Epithelial cell of proximal tubule (primary cell): ENCODE data around the gene PRMT2. TPM values are rescaled to one million over a fixed set of nuclear protein-coding genes. Genes with fewer than 3 reads are reported as not detected.

ENCODE experiments used
- DNase-seq: peaks from one replicate; pipeline ENCODE4 v3.0.0-alpha.2; 2011; ENCODE audit warnings: low read depth
- H3K4me3 ChIP-seq: 2 replicates; pipeline ENCODE4 v1.5.1; 2011; ENCODE audit warnings: low read depth, mild to moderate bottlenecking, low read length
- total RNA-seq: library from RNA; depleted of rRNA; stranded (reverse); fragments of >200 nt; gene quantifications from 2 replicates; pipeline ENCODE4 v1.2.3, GENCODE V29; 2015
- TF ChIP-seq, protein P1 (sequence below): conservative IDR thresholded peaks from 2 replicates; pipeline ENCODE4 v1.5.1; 2012; ENCODE audit warnings: low read depth, mild to moderate bottlenecking, low read length

PRMT2 gene
- total RNA-seq, 1 donor from 2014 or later = 98.8 TPM

DNA sequence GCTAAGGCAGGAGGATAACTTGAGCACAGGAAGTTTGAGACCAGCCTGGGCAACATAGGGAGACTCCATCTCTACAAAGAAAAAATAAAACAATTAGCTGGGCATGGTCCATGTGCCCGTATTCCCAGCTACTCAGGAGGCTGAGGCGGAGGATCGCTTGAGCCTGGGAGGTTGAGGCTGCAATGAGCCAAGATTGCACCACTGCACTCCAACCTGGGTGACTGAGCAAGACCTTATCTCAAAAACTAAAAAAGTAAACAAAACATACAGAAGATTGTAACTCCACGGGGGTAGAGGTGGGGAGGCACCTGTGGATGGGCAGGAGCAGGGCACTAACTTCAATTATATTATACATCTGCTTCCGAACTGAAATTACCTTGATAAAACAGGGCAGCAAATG, 35.2 kb upstream of the PRMT2 start:
- no peak for DNase-seq
- TF ChIP-seq, protein P1, sequence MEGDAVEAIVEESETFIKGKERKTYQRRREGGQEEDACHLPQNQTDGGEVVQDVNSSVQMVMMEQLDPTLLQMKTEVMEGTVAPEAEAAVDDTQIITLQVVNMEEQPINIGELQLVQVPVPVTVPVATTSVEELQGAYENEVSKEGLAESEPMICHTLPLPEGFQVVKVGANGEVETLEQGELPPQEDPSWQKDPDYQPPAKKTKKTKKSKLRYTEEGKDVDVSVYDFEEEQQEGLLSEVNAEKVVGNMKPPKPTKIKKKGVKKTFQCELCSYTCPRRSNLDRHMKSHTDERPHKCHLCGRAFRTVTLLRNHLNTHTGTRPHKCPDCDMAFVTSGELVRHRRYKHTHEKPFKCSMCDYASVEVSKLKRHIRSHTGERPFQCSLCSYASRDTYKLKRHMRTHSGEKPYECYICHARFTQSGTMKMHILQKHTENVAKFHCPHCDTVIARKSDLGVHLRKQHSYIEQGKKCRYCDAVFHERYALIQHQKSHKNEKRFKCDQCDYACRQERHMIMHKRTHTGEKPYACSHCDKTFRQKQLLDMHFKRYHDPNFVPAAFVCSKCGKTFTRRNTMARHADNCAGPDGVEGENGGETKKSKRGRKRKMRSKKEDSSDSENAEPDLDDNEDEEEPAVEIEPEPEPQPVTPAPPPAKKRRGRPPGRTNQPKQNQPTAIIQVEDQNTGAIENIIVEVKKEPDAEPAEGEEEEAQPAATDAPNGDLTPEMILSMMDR = no peak

DNA sequence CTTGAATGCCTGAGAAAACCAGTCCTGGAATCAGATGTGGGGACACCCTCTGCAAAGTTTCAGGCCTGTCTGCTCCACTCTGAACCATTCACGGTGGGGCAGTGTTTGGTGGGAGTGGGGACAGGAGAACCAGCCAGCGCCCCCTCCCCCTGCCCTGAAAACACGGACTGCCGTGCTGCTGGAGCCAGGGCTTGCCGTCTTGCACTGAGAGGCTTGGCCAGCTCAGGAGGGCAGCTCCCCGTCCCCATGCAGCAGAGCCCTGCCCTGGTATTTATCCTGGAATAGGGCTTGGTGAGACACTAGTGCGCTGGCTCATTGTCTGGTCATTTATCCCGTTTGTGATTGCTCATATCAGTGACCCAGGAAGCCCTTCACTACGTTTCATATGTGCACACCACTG, 34.5 kb upstream of the PRMT2 start:
- DNase-seq = no peak
- TF ChIP-seq, protein P1 = no peak

More for the DNA sequence above, 35.2 kb upstream of the PRMT2 start:
- H3K4me3 ChIP-seq = no peak overlapping the region

GRCh38 chr21:46603228-46603627, 32.2 kb upstream of the PRMT2 start:
- H3K4me3 ChIP-seq = no peak overlapping the region
- no peak for DNase-seq
- TF ChIP-seq, protein P1 = no peak

More for the DNA sequence above, 34.5 kb upstream of the PRMT2 start:
- H3K4me3 ChIP-seq = no peak overlapping the region

DNA sequence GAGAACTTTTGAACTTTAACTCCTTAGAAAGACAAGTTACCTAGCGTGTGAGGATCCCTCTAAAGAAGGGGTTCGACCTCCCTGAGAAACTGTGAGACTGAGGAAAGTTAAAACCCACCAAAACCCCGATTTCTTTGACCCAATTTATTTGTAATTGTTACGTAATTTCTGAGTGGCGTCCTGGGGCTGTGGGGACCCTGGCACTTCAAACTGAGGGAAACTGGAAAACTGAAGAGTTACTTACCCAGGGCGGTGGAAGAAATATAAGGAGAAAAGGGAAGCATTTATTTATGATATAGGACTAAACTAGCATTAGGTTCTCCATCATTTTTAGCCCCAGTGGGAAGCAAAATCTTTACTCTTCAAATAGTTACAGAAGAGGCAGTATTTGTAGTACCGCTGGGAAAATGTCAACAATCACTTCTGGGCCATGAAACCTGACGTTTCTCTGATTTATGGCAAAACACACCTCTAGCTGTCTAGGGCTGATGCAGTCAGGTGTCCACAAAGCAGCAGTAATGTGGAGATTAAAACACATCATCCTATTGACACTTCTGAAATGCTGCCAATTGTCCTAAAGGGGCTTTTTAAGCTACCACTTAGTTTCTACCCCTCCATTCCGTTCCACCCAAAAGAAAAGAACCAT, 31.0 kb upstream of the PRMT2 start:
- no peak for DNase-seq
- TF ChIP-seq, protein P1 = no peak
- H3K4me3 ChIP-seq = no peak overlapping the region

DNA sequence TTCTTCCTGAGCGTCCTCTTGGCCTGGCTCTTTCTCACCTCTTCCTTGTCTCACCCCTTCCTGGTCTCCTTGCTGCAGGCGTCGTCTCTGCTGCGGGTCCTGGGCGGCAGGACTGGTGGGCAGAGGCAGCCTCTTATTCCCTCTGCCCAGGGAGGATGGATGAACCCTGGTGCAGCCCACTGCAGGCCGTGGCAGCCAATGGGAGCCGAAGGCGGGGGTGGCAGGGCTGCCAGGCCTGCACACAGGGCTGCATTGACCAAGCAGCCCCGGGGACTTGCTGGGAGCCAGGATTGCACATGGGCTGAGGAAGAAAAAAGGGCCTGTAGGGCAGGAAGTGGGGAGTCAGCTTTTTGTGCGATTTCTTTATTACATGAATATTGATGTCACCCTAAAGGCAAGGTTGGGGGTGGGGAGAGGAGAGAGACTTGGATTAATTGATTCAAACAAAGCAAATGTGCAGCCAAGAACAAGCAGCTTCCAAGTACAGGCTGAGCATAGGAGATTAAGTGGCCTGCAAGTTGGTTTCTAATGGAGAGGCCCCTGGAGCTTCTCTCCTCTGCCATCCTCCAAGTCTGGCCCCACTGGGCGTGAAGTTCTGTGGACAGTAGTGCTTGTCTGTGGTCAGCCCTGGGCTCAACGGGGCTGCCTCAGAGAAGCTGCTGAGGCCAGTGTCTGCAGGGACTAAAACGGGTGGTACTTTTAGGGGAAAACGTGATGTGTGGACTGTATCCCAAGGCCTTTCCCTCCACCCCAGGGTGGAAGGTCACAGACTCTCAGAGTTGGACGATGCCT, 30.3 kb upstream of the PRMT2 start, which contains the start of gene S100B:
S100B (minus strand) TSS at position 108 of the 792 bp plus-strand sequence. CDS start 2,667 bp downstream, outside the sequence.
- TF ChIP-seq, protein P1 = no peak
- no peak for DNase-seq
- H3K4me3 ChIP-seq = no peak within 1 kb of the TSS

- TF ChIP-seq, protein P1 = no peak
- no peak overlapping the region for H3K4me3 ChIP-seq
- DNase-seq = no peak
These were observed 29.6 kb upstream of the PRMT2 start for GRCh38 chr21:46605767-46606426.
